RWPE1 (cell line): ENCODE data around the gene SERTAD2.

ENCODE experiments used
- CTCF ChIA-PET: fragments of 350-600 bp; sonication (Branson Sonifier 250); formaldehyde crosslinking; extraction: SDS; loops from one replicate; lab custom pipeline; 2021; lab: Yijun Ruan, JAX
- POLR2A ChIA-PET: fragments of 400-600 bp; formaldehyde crosslinking; extraction: SDS; loops from one replicate; lab custom pipeline; 2020; ENCODE audit warnings: antibody characterized with exemption; ENCODE audit not compliant: low non-redundant PET; lab: Yijun Ruan, JAX
- DNase-seq: peaks from one replicate; pipeline ENCODE4 v3.0.0; 2012; ENCODE audit warnings: low spot score
- H3K27ac ChIP-seq: fragments of 450-650 bp; 2 replicates; pipeline ENCODE4 v1.5.1; 2017
- TF ChIP-seq, protein P1 (sequence below): fragments of 450-650 bp; conservative IDR thresholded peaks from 2 replicates; pipeline ENCODE4 v1.5.1; 2017; ENCODE audit warnings: low read depth, mild to moderate bottlenecking

SERTAD2 gene

DNA sequence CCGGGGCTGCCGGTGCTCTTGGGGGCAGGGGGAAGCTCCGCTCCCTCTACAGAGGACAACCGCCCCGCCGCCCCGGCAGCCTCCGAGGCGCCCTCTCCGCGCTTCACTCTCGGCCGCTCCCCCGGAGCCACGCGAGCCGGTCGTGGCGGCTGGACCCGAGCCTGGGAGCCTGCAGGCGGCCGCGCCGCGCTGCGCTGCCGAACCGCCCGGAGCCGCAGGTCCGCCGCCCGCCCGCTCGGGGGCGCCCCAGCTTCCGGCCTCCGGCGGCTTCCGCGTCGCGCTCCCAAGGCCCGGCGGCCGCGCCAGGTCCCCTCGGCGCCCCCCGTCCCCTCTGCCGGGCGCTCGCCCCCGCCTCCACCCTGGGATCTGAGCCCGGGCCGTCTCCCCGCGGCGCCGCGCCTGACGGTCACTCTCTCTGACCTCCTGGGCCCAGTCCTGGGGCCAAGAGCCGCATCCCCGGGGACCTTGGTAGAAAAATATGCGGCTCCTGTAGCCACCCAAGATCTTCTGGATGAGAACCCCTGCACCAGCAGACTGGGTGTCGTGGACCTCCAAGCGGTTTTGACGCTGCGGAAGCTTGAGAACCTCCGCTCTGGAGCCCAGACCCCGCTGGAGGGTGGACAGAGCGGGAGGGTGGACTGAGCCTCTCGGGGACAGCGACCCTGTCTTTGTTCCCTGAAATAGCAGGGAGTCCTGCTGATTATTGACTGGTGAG is 44.3 kb downstream of the SERTAD2 start:
- CTCF ChIA-PET: interaction anchor here (0.6 to 2.3 kb wide), 3 partner anchors 37 to 54 kb away, joined by 3 to 9 read pairs (median 3); no protein-coding TSS in a partner anchor
- POLR2A ChIA-PET: interaction anchor here (0.6 kb wide), 1 partner anchor 15 kb away, joined by 3 read pairs; no protein-coding TSS in a partner anchor
- H3K27ac ChIP-seq: no peak overlapping the region
- TF ChIP-seq, protein P1, sequence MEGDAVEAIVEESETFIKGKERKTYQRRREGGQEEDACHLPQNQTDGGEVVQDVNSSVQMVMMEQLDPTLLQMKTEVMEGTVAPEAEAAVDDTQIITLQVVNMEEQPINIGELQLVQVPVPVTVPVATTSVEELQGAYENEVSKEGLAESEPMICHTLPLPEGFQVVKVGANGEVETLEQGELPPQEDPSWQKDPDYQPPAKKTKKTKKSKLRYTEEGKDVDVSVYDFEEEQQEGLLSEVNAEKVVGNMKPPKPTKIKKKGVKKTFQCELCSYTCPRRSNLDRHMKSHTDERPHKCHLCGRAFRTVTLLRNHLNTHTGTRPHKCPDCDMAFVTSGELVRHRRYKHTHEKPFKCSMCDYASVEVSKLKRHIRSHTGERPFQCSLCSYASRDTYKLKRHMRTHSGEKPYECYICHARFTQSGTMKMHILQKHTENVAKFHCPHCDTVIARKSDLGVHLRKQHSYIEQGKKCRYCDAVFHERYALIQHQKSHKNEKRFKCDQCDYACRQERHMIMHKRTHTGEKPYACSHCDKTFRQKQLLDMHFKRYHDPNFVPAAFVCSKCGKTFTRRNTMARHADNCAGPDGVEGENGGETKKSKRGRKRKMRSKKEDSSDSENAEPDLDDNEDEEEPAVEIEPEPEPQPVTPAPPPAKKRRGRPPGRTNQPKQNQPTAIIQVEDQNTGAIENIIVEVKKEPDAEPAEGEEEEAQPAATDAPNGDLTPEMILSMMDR: peak; percentile 67
- DNase-seq: no peak

DNA sequence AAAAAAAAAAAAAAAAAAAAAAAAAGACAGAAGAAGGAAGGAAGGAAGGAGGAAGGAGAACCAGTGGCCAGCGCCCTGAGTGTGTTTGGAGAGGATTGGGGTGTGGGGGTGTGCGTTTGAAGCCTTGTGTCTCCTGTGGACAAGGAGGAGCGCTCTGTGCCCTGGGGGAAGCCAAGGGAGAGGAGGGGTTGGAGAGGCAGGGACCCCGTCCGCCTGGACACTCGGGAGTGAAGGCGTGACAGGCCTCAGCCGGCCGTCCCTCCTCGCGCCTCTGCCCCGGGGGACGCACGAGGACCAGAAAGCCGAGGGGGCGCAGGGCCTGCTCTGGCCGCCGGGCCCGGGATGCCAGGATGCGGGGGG is 44.9 kb downstream of the SERTAD2 start:
- ChIA-PET POLR2A (interaction anchor here (0.6 kb wide), 1 partner anchor 15 kb away, joined by 3 read pairs; no protein-coding TSS in a partner anchor), CTCF (interaction anchor here (0.6 to 2.3 kb wide), 2 partner anchors 37 to 54 kb away, joined by 3 to 9 read pairs; no protein-coding TSS in a partner anchor)
- DNase-seq: no peak
- TF ChIP-seq, protein P1: no peak
- H3K27ac ChIP-seq: no peak overlapping the region

DNA sequence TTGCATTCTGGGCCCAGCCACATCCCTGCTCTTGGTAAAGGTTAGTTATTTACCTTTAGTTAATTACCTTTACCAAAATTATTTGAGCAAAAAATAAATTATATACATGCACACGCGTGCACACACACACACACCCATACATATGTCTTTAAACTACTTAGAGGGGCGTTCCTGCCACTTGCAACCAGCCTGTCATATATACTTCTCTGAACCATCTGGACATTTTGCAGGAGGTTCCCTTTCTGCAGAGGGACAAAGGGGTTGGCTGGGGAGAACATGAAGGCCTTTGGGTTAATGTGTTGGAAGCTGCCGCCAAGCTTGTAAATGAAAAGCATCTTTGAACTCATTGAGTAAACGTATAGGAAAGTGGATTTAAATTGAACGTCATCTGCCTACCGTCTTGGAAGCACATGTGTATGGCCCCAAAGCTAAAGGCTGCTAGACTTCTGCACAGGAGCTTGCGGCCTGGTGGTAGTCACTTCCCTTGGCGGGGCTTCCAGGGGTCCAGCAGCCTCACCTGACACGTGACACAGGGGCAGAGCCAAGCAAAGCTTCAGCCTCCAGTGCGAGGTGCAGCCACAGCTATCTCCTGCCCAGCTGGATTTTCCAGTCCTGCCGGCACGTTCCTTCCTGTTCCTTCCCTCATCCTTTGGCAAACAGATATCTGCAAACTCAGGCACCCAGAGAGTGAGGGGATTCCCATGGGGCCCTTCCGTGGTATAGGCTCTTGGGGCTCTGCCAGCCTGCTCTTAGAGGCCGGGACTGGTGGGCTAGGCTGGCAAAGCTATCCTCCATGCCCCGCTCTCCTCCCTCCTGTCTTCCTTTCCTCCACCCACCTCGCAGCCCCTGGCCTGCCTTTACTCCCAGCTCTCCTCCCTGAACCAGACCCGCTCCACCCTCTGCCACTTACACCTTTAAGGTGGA is 46.1 kb downstream of the SERTAD2 start:
- POLR2A ChIA-PET: interaction anchor here (1.1 kb wide), 1 partner anchor 143 kb away, joined by 3 read pairs; no protein-coding TSS in a partner anchor

DNA sequence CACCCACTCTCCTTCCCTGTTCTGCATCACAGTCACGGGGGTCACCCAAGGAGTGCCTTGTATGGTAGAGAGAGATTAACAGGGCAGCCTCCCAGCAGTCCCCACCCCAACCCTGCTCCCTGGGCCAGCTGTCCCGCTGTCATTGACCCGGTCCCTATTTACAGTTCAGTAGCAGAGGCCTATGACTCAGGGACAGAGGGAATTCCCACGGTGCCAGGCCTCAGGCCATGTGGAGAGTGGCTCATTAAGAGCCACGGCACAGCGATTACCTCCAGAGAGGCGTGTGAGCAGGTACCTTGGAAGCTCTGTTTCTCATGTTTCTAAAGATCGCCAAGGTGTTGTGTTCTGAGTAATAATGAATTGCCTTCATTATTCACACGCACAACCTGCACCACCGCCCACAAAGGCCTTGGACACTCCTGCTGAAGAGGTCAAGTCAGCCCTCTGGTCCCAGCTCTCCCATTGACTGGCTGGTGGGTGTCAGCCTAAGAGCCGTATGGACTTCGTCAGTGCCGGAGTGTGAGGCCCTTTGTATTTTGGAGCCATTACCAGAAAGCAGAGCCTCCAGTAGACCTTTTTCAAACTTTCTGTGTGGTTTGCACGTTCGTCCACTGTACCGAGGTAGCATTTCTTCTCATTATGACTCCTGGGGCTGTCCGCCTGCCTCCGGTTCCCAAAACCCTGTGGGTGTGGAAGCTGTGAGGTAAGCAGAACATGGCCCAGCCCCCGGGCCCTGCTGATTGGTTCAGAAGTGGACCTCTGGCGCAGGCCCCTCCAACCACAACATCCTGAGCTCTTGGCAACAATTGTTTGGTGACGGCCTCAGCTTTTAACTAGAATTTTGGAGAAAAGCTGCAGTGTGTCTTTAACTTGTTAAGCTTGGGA is 47.0 kb downstream of the SERTAD2 start:
- TF ChIP-seq, protein P1: no peak
- no peak for DNase-seq
- ChIA-PET CTCF (interaction anchor here (0.6 to 2.3 kb wide), 4 partner anchors 35 to 319 kb away, joined by 3 to 9 read pairs (median 4); no protein-coding TSS in a partner anchor), POLR2A (interaction anchor here (1.1 kb wide), 2 partner anchors 43 to 144 kb away, joined by 3 to 5 read pairs; no protein-coding TSS in a partner anchor)
- no peak overlapping the region for H3K27ac ChIP-seq

More for the DNA sequence above, 46.1 kb downstream of the SERTAD2 start:
- CTCF ChIA-PET: interaction anchor here (0.6 to 2.3 kb wide), 3 partner anchors 36 to 318 kb away, joined by 3 to 9 read pairs (median 3); no protein-coding TSS in a partner anchor
- DNase-seq: peak; percentile 46
- no peak overlapping the region for H3K27ac ChIP-seq
- TF ChIP-seq, protein P1: no peak

DNA sequence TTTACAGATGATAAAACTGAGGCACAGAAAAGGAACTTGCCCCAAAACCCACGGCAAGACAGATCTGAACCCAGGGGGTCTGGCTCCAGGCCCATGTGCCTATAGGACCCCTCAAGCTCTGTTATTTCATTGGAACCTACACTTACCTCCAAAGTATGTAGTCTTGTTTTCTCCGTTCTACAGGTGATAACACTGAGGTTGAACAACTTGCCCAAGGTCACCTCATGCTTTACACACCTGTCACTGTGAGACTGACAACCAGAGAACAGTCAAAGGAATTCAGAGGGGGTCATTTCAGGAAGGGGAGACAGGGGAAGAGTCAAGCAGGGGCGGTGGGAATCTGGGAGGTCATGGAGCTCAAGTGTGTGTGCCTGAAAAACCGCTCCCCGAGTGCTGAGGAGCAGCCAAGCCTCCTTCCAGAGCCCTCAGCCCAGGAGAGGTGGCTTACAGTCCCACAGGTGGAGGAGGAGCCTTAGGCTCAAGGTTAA is 47.7 kb downstream of the SERTAD2 start:
- no peak overlapping the region for H3K27ac ChIP-seq
- POLR2A ChIA-PET: interaction anchor here (1.1 kb wide), 1 partner anchor 44 kb away, joined by 5 read pairs; no protein-coding TSS in a partner anchor
- DNase-seq: no peak
- TF ChIP-seq, protein P1: no peak
- CTCF ChIA-PET: interaction anchor here (1.6 kb wide), 1 partner anchor 40 kb away, joined by 4 read pairs; no protein-coding TSS in a partner anchor
